A549 (cell line): Measurements from ENCODE around the gene PNLDC1. TPM values are rescaled to one million over a fixed set of nuclear protein-coding genes. Genes with fewer than 3 reads are reported as not detected.

Experiments used
- ATAC-seq, 2 experiments: fragments of 200-7000 bp in 1 of 2; fragments of >200 bp in 1 of 2; cut with Nextera tagmentation in 1 of 2; cut with Tn5 transposase in 1 of 2; 3 replicates each; pipeline versions ENCODE4 v1.8.0 to v1.9.1; 2018 to 2020; ENCODE audit warnings: mild to moderate bottlenecking in 1 of 2, moderate library complexity in 1 of 2
- CTCF ChIA-PET: fragments of 300-600 bp; sonication (Branson Sonifier 250); formaldehyde crosslinking; extraction: SDS; loops from one replicate; lab custom pipeline; 2021; ENCODE audit warnings: antibody characterized with exemption, inconsistent platforms; lab: Yijun Ruan, JAX
- POLR2A ChIA-PET: fragments of 350-600 bp; formaldehyde crosslinking; extraction: SDS; loops from one replicate; lab custom pipeline; 2021; ENCODE audit warnings: antibody characterized with exemption, inconsistent platforms; lab: Yijun Ruan, JAX
- DNase-seq, 2 experiments: peaks; one replicate each; pipeline versions ENCODE4 v3.0.0 to v3.0.0-alpha.2; 2011 to 2016; ENCODE audit warnings: low read depth in 1 of 2, low spot score in 1 of 2
- FAIRE-seq: peaks from 2 replicates; lab custom pipeline; 2011; peaks lifted over from hg19 to GRCh38; lab: Jason Lieb, UNC
- H3K27ac ChIP-seq, 2 experiments: fragments of >200 bp; sonication (Bioruptor Twin); formaldehyde crosslinking; 3 replicates each; pipeline ENCODE4 v1.5.1; 2016 to 2017
- H3K4me1 ChIP-seq: fragments of >200 bp; sonication (Bioruptor Twin); formaldehyde crosslinking; 3 replicates; pipeline ENCODE4 v1.6.1; 2016
- H3K4me2 ChIP-seq: fragments of >200 bp; sonication (Bioruptor Twin); formaldehyde crosslinking; 3 replicates; pipeline ENCODE4 v1.6.1; 2016
- H3K4me3 ChIP-seq: fragments of >200 bp; sonication (Bioruptor Twin); formaldehyde crosslinking; 3 replicates; pipeline ENCODE4 v1.5.1; 2016
- H3K9me3 ChIP-seq: fragments of >200 bp; sonication (Bioruptor Twin); formaldehyde crosslinking; 3 replicates; pipeline ENCODE4 v1.6.1; 2016
- CBX8 ChIP-seq: fragments of 200-600 bp; sonication (generic); IDR thresholded peaks from 2 replicates; pipeline ENCODE4 v1.6.1; 2016
- CHD2 ChIP-seq: fragments of 150-350 bp; IDR thresholded peaks from 2 replicates; pipeline ENCODE4 v1.6.1; 2014; ENCODE audit warnings: low read length; ENCODE audit not compliant: partially characterized antibody
- CHD4 ChIP-seq: fragments of 200-600 bp; sonication (generic); IDR thresholded peaks from 2 replicates; pipeline ENCODE4 v1.6.1; 2016; ENCODE audit warnings: antibody characterized with exemption, mild to moderate bottlenecking, borderline replicate concordance
- HDAC2 ChIP-seq: fragments of 200-600 bp; sonication (generic); IDR thresholded peaks from 2 replicates; pipeline ENCODE4 v1.6.1; 2016
- HEYL ChIP-seq: fragments of 250-450 bp; sonication (Bioruptor Pico); IDR thresholded peaks from 2 replicates; pipeline ENCODE4 v1.8.0; 2021; ENCODE audit warnings: mild to moderate bottlenecking, moderate library complexity
- HOXB5 ChIP-seq: fragments of 250-450 bp; sonication (Bioruptor Pico); IDR thresholded peaks from 2 replicates; pipeline ENCODE4 v1.5.0; 2020; ENCODE audit warnings: mild to moderate bottlenecking, moderate library complexity
- JUN ChIP-seq, 2 experiments: fragments of >200 bp; sonication (Bioruptor Twin); formaldehyde crosslinking; IDR thresholded peaks; 2 replicates in 1 of 2; 3 replicates in 1 of 2; pipeline ENCODE4 v1.6.1; 2016 to 2017
- JUNB ChIP-seq: fragments of >200 bp; sonication (Bioruptor Twin); formaldehyde crosslinking; IDR thresholded peaks from 2 replicates; pipeline ENCODE4 v1.6.1; 2016
- KDM1A ChIP-seq: fragments of 200-600 bp; sonication (generic); IDR thresholded peaks from 2 replicates; pipeline ENCODE4 v1.6.1; 2016; ENCODE audit warnings: low read depth, mild to moderate bottlenecking
- NFE2L2 ChIP-seq: fragments of 150-350 bp; conservative IDR thresholded peaks from 2 replicates; pipeline ENCODE4 v1.6.1; 2014; ENCODE audit warnings: low read length
- NR3C1 ChIP-seq: fragments of >200 bp; sonication (Bioruptor Twin); formaldehyde crosslinking; IDR thresholded peaks from 3 replicates; pipeline ENCODE4 v1.6.1; 2017
- PHF8 ChIP-seq: fragments of 200-600 bp; sonication (generic); IDR thresholded peaks from 2 replicates; pipeline ENCODE4 v1.6.1; 2016; ENCODE audit warnings: low read depth, mild to moderate bottlenecking, antibody characterized with exemption, moderate library complexity, borderline replicate concordance
- POLR2A ChIP-seq: IDR thresholded peaks from 2 replicates; pipeline ENCODE4 v1.6.1; 2012; ENCODE audit warnings: mild to moderate bottlenecking, low read length
- RAD21 ChIP-seq, 2 experiments: fragments of >200 bp in 1 of 2; sonication (Bioruptor Twin) in 1 of 2; formaldehyde crosslinking in 1 of 2; IDR thresholded peaks in 1 of 2; conservative IDR thresholded peaks in 1 of 2; 2 replicates in 1 of 2; 3 replicates in 1 of 2; pipeline ENCODE4 v1.6.1; 2012 to 2018; ENCODE audit warnings: inconsistent platforms in 1 of 2
- REST ChIP-seq: fragments of 200-600 bp; sonication (generic); IDR thresholded peaks from 2 replicates; pipeline ENCODE4 v1.6.1; 2016; ENCODE audit warnings: antibody characterized with exemption, mild to moderate bottlenecking, moderate library complexity
- RFX5 ChIP-seq: fragments of 450-650 bp; IDR thresholded peaks from 2 replicates; pipeline ENCODE4 v1.7.1; 2014; ENCODE audit warnings: antibody characterized with exemption, mild to moderate bottlenecking, moderate library complexity
- ZFP36 ChIP-seq: fragments of 450-650 bp; IDR thresholded peaks from 2 replicates; pipeline ENCODE4 v1.6.1; 2014; ENCODE audit warnings: borderline replicate concordance; ENCODE audit not compliant: partially characterized antibody
- ZNF302 ChIP-seq: fragments of 250-450 bp; sonication (Bioruptor Pico); IDR thresholded peaks from 2 replicates; pipeline ENCODE4 v1.9.0; 2021; ENCODE audit warnings: inconsistent platforms, mild to moderate bottlenecking, moderate library complexity
- WGBS: methylation state at CpG from one replicate; pipeline ENCODE4 v1.1.6; 2017; ENCODE audit errors: missing lambda C conversion rate; 5-methylcytosine and 5-hydroxymethylcytosine counted together
- polyA plus RNA-seq, 4 experiments: library from polyadenylated mRNA; depleted of rRNA in 3 of 4; stranded (reverse); fragments of >200 nt; fragmentation: RNase III in 1 of 4; extraction: RNeasy Plus Mini Kit Qiagen cat#74134 plus additional on column Dnase treatment in 1 of 4; gene quantifications; 2 replicates in 3 of 4; 3 replicates in 1 of 4; pipeline ENCODE4 v1.2.3, GENCODE V29; 2011 to 2017
- TF ChIP-seq, protein P1 (sequence below): fragments of >200 bp; sonication (Bioruptor Twin); formaldehyde crosslinking; IDR thresholded peaks from 3 replicates; pipeline ENCODE4 v1.6.1; 2016
- TF ChIP-seq, protein P2 (sequence below): fragments of 450-650 bp; IDR thresholded peaks from 2 replicates; pipeline ENCODE4 v1.6.1; 2014; ENCODE audit warnings: antibody characterized with exemption
- TF ChIP-seq, protein P3 (sequence below): IDR thresholded peaks from 2 replicates; pipeline ENCODE4 v1.6.1; 2012

The PNLDC1 gene
- polyA plus RNA-seq, 2 of the 4 experiments (the other 2 are of a cell fraction), result 0.09 to 0.13 TPM

GRCh38 chr6:159833556-159833955 is 33.5 kb downstream of the PNLDC1 start:
- POLR2A ChIA-PET, result interaction anchor here (0.8 kb wide), 1 partner anchor 44 kb away, joined by 3 read pairs; the partner anchor contains the start of gene TCP1
- H3K4me2 ChIP-seq, result no peak overlapping the region
- FAIRE-seq, result no peak
- peak; percentile 42 to 62; a peak in 3 of 6 replicates for ATAC-seq
- CTCF ChIA-PET, result interaction anchor here (0.6 kb wide), 1 partner anchor 45 kb away, joined by 3 read pairs; no protein-coding TSS in a partner anchor
- WGBS, result 66% methylated on average over 2 of the region's 2 CpGs
- no peak for TF ChIP-seq PHF8
- TF ChIP-seq JUN (IDR thresholded peaks at IDR 0.05), result no peak
- TF ChIP-seq CBX8, result no peak
- TF ChIP-seq, protein P1, sequence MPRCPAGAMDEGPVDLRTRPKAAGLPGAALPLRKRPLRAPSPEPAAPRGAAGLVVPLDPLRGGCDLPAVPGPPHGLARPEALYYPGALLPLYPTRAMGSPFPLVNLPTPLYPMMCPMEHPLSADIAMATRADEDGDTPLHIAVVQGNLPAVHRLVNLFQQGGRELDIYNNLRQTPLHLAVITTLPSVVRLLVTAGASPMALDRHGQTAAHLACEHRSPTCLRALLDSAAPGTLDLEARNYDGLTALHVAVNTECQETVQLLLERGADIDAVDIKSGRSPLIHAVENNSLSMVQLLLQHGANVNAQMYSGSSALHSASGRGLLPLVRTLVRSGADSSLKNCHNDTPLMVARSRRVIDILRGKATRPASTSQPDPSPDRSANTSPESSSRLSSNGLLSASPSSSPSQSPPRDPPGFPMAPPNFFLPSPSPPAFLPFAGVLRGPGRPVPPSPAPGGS, result no peak
- TF ChIP-seq, protein P2, sequence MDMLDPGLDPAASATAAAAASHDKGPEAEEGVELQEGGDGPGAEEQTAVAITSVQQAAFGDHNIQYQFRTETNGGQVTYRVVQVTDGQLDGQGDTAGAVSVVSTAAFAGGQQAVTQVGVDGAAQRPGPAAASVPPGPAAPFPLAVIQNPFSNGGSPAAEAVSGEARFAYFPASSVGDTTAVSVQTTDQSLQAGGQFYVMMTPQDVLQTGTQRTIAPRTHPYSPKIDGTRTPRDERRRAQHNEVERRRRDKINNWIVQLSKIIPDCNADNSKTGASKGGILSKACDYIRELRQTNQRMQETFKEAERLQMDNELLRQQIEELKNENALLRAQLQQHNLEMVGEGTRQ, result no peak
- no peak for TF ChIP-seq RAD21 (conservative IDR thresholded peaks at IDR 0.05 in 1 of 2, IDR thresholded peaks at IDR 0.05 in 1 of 2)
- TF ChIP-seq REST, result no peak
- TF ChIP-seq JUNB, result no peak
- TF ChIP-seq HEYL (CRISPR knock-in tag), result no peak
- TF ChIP-seq CHD2, result no peak
- TF ChIP-seq RFX5, result no peak
- TF ChIP-seq HDAC2, result no peak
- no peak for TF ChIP-seq POLR2A
- TF ChIP-seq, protein P3, sequence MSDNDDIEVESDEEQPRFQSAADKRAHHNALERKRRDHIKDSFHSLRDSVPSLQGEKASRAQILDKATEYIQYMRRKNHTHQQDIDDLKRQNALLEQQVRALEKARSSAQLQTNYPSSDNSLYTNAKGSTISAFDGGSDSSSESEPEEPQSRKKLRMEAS, result no peak
- TF ChIP-seq, all 56 proteins: peak for 0
- Histone ChIP-seq H3K4me1 (no peaks in the 10 kb centered on the region), H3K9me3 (no peaks in the 10 kb centered on the region), H3K27ac (no peak overlapping the region), H3K4me3 (no peak overlapping the region)
- DNase-seq, result no peak

GRCh38 chr6:159833997-159834603 is 34.0 kb downstream of the PNLDC1 start:
- TF ChIP-seq NFE2L2 (no peak), ZFP36 (no peak), JUNB (no peak), HOXB5 (no peak), ZNF302 (CRISPR knock-in tag) (no peak), NR3C1 (no peak), KDM1A (no peak), CHD4 (no peak), CHD2 (no peak), REST (no peak)
- TF ChIP-seq, all 56 proteins: peak for 0
- Histone ChIP-seq H3K4me3 (no peak overlapping the region), H3K4me2 (no peak overlapping the region), H3K9me3 (no peaks in the 10 kb centered on the region), H3K4me1 (no peaks in the 10 kb centered on the region), H3K27ac (no peak overlapping the region)
- FAIRE-seq, result no peak
- CTCF ChIA-PET, result interaction anchor here (0.6 kb wide), 2 partner anchors 20 to 45 kb away, joined by 3 read pairs; no protein-coding TSS in a partner anchor
- ATAC-seq, result no peak
- WGBS, result 68% methylated on average over 3 of the region's 5 CpGs
- POLR2A ChIA-PET, result interaction anchor here (0.8 kb wide), 1 partner anchor 44 kb away, joined by 3 read pairs; the partner anchor contains the start of gene TCP1
- no peak for DNase-seq
